NCI-H69 (cell line): ENCODE measurements around the gene PADI1.

Source experiments
- DNase-seq: peaks from one replicate; lab custom pipeline; 2025; lab: John Stamatoyannopoulos, UW

PADI1 gene

GRCh38 chr1:17274186-17275170 lies 69.5 kb downstream of the PADI1 start:
- DNase-seq, result peak; percentile 58

- DNase-seq, result peak; percentile 61
Measured at GRCh38 chr1:17276568-17276967, 71.6 kb downstream of the PADI1 start.

- DNase-seq, result no peak
Measured at GRCh38 chr1:17277511-17278159, 72.7 kb downstream of the PADI1 start.

- no peak for DNase-seq
Measured at GRCh38 chr1:17278996-17279830, 74.3 kb downstream of the PADI1 start.

GRCh38 chr1:17280436-17280835 lies 75.5 kb downstream of the PADI1 start:
- DNase-seq, result no peak

- DNase-seq, result no peak
Measured at GRCh38 chr1:17280894-17281293, 76.0 kb downstream of the PADI1 start.

- DNase-seq, result no peak
Measured at GRCh38 chr1:17281775-17282181, 76.8 kb downstream of the PADI1 start.

- DNase-seq, result no peak
Measured at GRCh38 chr1:17282836-17283235, 77.9 kb downstream of the PADI1 start.

GRCh38 chr1:17286646-17287045 lies 81.7 kb downstream of the PADI1 start:
- DNase-seq, result no peak

- DNase-seq, result no peak
Measured at GRCh38 chr1:17287130-17287776, 82.3 kb downstream of the PADI1 start.

- DNase-seq, result no peak
Measured at GRCh38 chr1:17289721-17290120, 84.8 kb downstream of the PADI1 start.

GRCh38 chr1:17290553-17290952 lies 85.6 kb downstream of the PADI1 start:
- no peak for DNase-seq

GRCh38 chr1:17292299-17293160 lies 87.6 kb downstream of the PADI1 start:
- DNase-seq, result peak; percentile 22

GRCh38 chr1:17293681-17294425 lies 88.9 kb downstream of the PADI1 start:
- DNase-seq, result peak; percentile 38

GRCh38 chr1:17295292-17295691 lies 90.4 kb downstream of the PADI1 start:
- DNase-seq, result peak; percentile 30
